Gastroesophageal sphincter (tissue), 3 donors: ENCODE results near the gene FRMD4B.

Experiments used
- CTCF ChIP-seq, 4 experiments: fragments of 200-600 bp in 2 of 4; fragments of 450-650 bp in 2 of 4; sonication (generic) in 1 of 4; IDR thresholded peaks; one replicate each; pipeline ENCODE4 v1.5.1; 2017 to 2019; ENCODE audit warnings: antibody characterized with exemption in 4 of 4, mild to moderate bottlenecking in 2 of 4, moderate library complexity in 2 of 4
- POLR2AphosphoS5 ChIP-seq: sonication (generic); formaldehyde crosslinking; IDR thresholded peaks from one replicate; pipeline ENCODE4 v1.6.1; 2017; ENCODE audit warnings: antibody characterized with exemption

- TF ChIP-seq POLR2AphosphoS5 (no peak), CTCF (IDR thresholded peaks at IDR 0.05) (no peak)
Measured at GRCh38 chr3:69251078-69251805, 134.6 kb downstream of the FRMD4B start.
